Measurements from ENCODE around the gene DSCAM. TPM values are rescaled to one million over a fixed set of nuclear protein-coding genes. Genes with fewer than 3 reads are reported as not detected.

Gene DSCAM
- total RNA-seq, 1 experiment from 2014 or later, result not detected

DNA sequence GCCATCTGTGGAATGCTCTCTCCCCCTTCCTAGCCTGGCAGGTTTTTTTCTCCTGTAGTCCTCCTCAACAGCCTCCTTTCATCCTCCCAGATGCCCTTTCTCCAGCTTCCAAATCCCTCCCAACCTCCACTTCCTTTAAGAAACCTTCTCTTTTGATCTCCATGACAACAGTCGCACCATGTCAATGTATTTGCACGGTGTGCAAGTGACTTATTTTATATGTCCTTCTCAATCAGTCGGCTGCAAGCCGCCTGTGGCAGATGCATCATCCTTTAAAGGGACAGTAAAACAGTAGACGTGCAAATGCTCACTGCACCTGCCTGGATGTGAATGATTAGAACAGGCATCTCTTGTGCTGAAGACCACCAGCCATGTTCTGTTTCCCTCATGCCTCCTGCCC lies 694.5 kb downstream of the DSCAM start:
- RAD21 ChIA-PET (ENCODE audit: low non-redundant PET in 1 of 2, low total read pairs in 2 of 2, uncharacterized antibody in 2 of 2, unreplicated experiment in 2 of 2), result no interaction called here
- CTCF ChIA-PET, result no interaction called here

DNA sequence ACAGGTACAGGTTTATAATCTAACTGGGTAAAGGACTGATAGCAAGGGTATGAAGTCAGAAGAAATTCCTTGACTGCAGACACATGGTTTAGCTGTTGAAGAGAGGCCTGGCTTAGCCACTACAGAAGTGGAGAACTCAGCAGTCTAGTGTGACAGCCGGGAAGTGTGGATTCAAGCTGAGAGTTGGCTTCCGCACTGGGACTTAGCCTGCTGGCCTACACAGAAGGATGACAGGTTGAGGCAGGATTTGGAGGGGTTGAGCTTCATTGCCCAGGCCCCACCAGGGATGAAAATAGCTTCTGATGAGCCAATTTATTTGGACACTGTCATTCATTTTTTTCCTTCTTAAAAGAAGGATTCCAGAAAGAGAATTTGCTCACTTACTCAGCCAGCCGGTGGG lies 695.3 kb downstream of the DSCAM start:
- Histone ChIP-seq H3K27me3 (ENCODE audit: insufficient read depth, low read length) (no peaks in the 10 kb centered on the region), H3K4me2 (ENCODE audit: low read length) (no peak overlapping the region), H4K20me1 (ENCODE audit: insufficient read depth) (no peaks in the 10 kb centered on the region), H3K4me1 (ENCODE audit: control insufficient read depth in 1 of 2, insufficient read depth in 2 of 2, low read length in 2 of 2) (no peaks in the 10 kb centered on the region; a peak in 1 of 4 replicates), H3K9me2 (ENCODE audit: insufficient read depth) (no peaks in the 10 kb centered on the region), H2AFZ (ENCODE audit: low read depth, low read length, poor library complexity, severe bottlenecking) (no peak overlapping the region), H3K79me2 (ENCODE audit: insufficient read depth, low read length) (no peaks in the 10 kb centered on the region), H3K4me3 (replicated peaks in 1 of 2; ENCODE audit: low read depth in 1 of 2, low read length in 2 of 2) (no peak overlapping the region), H3K9ac (ENCODE audit: low read length) (no peak overlapping the region), H3K36me3 (ENCODE audit: control insufficient read depth in 1 of 2, insufficient read depth in 2 of 2, low read length in 2 of 2) (no peaks in the 10 kb centered on the region), H3K27ac (ENCODE audit: low read depth, low read length) (no peak overlapping the region), H3K9me3 (ENCODE audit: control insufficient read depth in 1 of 2, insufficient read depth in 1 of 2, low read depth in 1 of 2, low read length in 2 of 2) (peaks cover 9 to 50% of the 10 kb centered on the region in 2 experiments; a peak in 2 of 4 replicates)
- intact Hi-C loops (cut with micrococcal nuclease), result no loop called here
- no peak for TF ChIP-seq CEBPB (IDR thresholded peaks at IDR 0.05; ENCODE audit: low read depth)
- no peak for TF ChIP-seq CBX3 (IDR thresholded peaks at IDR 0.05; ENCODE audit: low read depth)
- TF ChIP-seq SP1 (IDR thresholded peaks at IDR 0.05; ENCODE audit: low read depth), result no peak
- TF ChIP-seq, protein P1, sequence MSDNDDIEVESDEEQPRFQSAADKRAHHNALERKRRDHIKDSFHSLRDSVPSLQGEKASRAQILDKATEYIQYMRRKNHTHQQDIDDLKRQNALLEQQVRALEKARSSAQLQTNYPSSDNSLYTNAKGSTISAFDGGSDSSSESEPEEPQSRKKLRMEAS (IDR thresholded peaks at IDR 0.05), result no peak
- TF ChIP-seq TCF7L2 (IDR thresholded peaks at IDR 0.05; ENCODE audit: borderline replicate concordance, extremely low read depth, insufficient read depth, insufficient read length), result no peak
- TF ChIP-seq ZFX (IDR thresholded peaks at IDR 0.05), result no peak
- TF ChIP-seq SIN3A (IDR thresholded peaks at IDR 0.05; ENCODE audit: low read depth), result no peak
- no peak for TF ChIP-seq SRF (IDR thresholded peaks at IDR 0.05; ENCODE audit: low read depth)
- TF ChIP-seq, protein P2, sequence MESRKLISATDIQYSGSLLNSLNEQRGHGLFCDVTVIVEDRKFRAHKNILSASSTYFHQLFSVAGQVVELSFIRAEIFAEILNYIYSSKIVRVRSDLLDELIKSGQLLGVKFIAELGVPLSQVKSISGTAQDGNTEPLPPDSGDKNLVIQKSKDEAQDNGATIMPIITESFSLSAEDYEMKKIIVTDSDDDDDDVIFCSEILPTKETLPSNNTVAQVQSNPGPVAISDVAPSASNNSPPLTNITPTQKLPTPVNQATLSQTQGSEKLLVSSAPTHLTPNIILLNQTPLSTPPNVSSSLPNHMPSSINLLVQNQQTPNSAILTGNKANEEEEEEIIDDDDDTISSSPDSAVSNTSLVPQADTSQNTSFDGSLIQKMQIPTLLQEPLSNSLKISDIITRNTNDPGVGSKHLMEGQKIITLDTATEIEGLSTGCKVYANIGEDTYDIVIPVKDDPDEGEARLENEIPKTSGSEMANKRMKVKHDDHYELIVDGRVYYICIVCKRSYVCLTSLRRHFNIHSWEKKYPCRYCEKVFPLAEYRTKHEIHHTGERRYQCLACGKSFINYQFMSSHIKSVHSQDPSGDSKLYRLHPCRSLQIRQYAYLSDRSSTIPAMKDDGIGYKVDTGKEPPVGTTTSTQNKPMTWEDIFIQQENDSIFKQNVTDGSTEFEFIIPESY (IDR thresholded peaks at IDR 0.05; ENCODE audit: extremely low read depth, insufficient replicate concordance, low read length), result no peak
- TF ChIP-seq EZH2 (IDR thresholded peaks at IDR 0.05), result no peak
- no peak for TF ChIP-seq RAD21 (IDR thresholded peaks at IDR 0.05; ENCODE audit: low read depth)
- TF ChIP-seq, protein P3, sequence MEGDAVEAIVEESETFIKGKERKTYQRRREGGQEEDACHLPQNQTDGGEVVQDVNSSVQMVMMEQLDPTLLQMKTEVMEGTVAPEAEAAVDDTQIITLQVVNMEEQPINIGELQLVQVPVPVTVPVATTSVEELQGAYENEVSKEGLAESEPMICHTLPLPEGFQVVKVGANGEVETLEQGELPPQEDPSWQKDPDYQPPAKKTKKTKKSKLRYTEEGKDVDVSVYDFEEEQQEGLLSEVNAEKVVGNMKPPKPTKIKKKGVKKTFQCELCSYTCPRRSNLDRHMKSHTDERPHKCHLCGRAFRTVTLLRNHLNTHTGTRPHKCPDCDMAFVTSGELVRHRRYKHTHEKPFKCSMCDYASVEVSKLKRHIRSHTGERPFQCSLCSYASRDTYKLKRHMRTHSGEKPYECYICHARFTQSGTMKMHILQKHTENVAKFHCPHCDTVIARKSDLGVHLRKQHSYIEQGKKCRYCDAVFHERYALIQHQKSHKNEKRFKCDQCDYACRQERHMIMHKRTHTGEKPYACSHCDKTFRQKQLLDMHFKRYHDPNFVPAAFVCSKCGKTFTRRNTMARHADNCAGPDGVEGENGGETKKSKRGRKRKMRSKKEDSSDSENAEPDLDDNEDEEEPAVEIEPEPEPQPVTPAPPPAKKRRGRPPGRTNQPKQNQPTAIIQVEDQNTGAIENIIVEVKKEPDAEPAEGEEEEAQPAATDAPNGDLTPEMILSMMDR (IDR thresholded peaks at IDR 0.05 in 2 of 3, conservative IDR thresholded peaks at IDR 0.05 in 1 of 3; ENCODE audit: borderline replicate concordance in 1 of 3, insufficient read depth in 1 of 3, low read depth in 2 of 3, low read length in 2 of 3), result no peak
- no peak for TF ChIP-seq ELF1 (IDR thresholded peaks at IDR 0.05; ENCODE audit: borderline replicate concordance, low read depth)
- TF ChIP-seq EGR1 (IDR thresholded peaks at IDR 0.05; ENCODE audit: low read depth), result no peak
- no peak for TF ChIP-seq YY1 (IDR thresholded peaks at IDR 0.05; ENCODE audit: extremely low read depth, insufficient replicate concordance, low read depth, low read length)
- ChIA-PET CTCF (no interaction called here), POLR2A (no interaction called here), RAD21 (ENCODE audit: low non-redundant PET in 1 of 2, low total read pairs in 2 of 2, uncharacterized antibody in 2 of 2, unreplicated experiment in 2 of 2) (no interaction called here)
- ATAC-seq, result no peak
- DNase-seq (ENCODE audit: low read depth, low spot score), result no peak
- no TSS peak for BruUV-seq (replicated peaks)

More for the DNA sequence above, 694.5 kb downstream of the DSCAM start:
- Histone ChIP-seq H3K9me2 (ENCODE audit: insufficient read depth) (no peaks in the 10 kb centered on the region), H3K9me3 (ENCODE audit: control insufficient read depth in 1 of 2, insufficient read depth in 1 of 2, low read depth in 1 of 2, low read length in 2 of 2) (peaks cover 9 to 59% of the 10 kb centered on the region in 2 experiments; a peak in 2 of 4 replicates), H2AFZ (ENCODE audit: low read depth, low read length, poor library complexity, severe bottlenecking) (no peak overlapping the region), H3K36me3 (ENCODE audit: control insufficient read depth in 1 of 2, insufficient read depth in 2 of 2, low read length in 2 of 2) (no peaks in the 10 kb centered on the region), H3K27me3 (ENCODE audit: insufficient read depth, low read length) (no peaks in the 10 kb centered on the region), H4K20me1 (ENCODE audit: insufficient read depth) (no peaks in the 10 kb centered on the region), H3K79me2 (ENCODE audit: insufficient read depth, low read length) (no peaks in the 10 kb centered on the region), H3K4me2 (ENCODE audit: low read length) (no peak overlapping the region), H3K9ac (ENCODE audit: low read length) (no peak overlapping the region), H3K4me3 (replicated peaks in 1 of 2; ENCODE audit: low read depth in 1 of 2, low read length in 2 of 2) (no peak overlapping the region), H3K4me1 (ENCODE audit: control insufficient read depth in 1 of 2, insufficient read depth in 2 of 2, low read length in 2 of 2) (no peaks in the 10 kb centered on the region; a peak in 1 of 4 replicates), H3K27ac (ENCODE audit: low read depth, low read length) (no peak overlapping the region)
- BruUV-seq (replicated peaks), result no TSS peak
- DNase-seq (ENCODE audit: low read depth, low spot score) (no peak), ATAC-seq (no peak)
- POLR2A ChIA-PET, result no interaction called here
- intact Hi-C loops (cut with micrococcal nuclease), result no loop called here
- no peak for TF ChIP-seq TCF7L2 (IDR thresholded peaks at IDR 0.05; ENCODE audit: borderline replicate concordance, extremely low read depth, insufficient read depth, insufficient read length)
- TF ChIP-seq YY1 (IDR thresholded peaks at IDR 0.05; ENCODE audit: extremely low read depth, insufficient replicate concordance, low read depth, low read length), result no peak
- no peak for TF ChIP-seq ZFX (IDR thresholded peaks at IDR 0.05)
- TF ChIP-seq EGR1 (IDR thresholded peaks at IDR 0.05; ENCODE audit: low read depth), result no peak

Data from HCT116 (cell line).